ENCODE measurements around the gene APCDD1L.

The APCDD1L gene

GRCh38 chr20:58504566-58504965, 10.6 kb downstream of the APCDD1L start:
- no peaks in the 10 kb centered on the region for H3K4me1 ChIP-seq (ENCODE audit: control insufficient read depth, insufficient read depth, low read length)
- H3K9ac ChIP-seq (ENCODE audit: low read length) = no peak overlapping the region
- H3K27me3 ChIP-seq (ENCODE audit: control insufficient read depth, insufficient read depth, low read length) = no peaks in the 10 kb centered on the region
- H3K36me3 ChIP-seq (ENCODE audit: control insufficient read depth, insufficient read depth, low read length) = no peaks in the 10 kb centered on the region
- no peak overlapping the region for H3K4me3 ChIP-seq (ENCODE audit: low read length)
- no peak overlapping the region for H3K27ac ChIP-seq (ENCODE audit: low read depth, low read length)

- H3K36me3 ChIP-seq (ENCODE audit: control insufficient read depth, insufficient read depth, low read length) = no peaks in the 10 kb centered on the region
- no peak overlapping the region for H3K27ac ChIP-seq (ENCODE audit: low read depth, low read length)
- H3K4me1 ChIP-seq (ENCODE audit: control insufficient read depth, insufficient read depth, low read length) = no peaks in the 10 kb centered on the region
- H3K9ac ChIP-seq (ENCODE audit: low read length) = no peak overlapping the region
- no peak overlapping the region for H3K4me3 ChIP-seq (ENCODE audit: low read length)
- no peaks in the 10 kb centered on the region for H3K27me3 ChIP-seq (ENCODE audit: control insufficient read depth, insufficient read depth, low read length)
These were observed 11.5 kb downstream of the APCDD1L start for GRCh38 chr20:58503668-58504067.

GRCh38 chr20:58500256-58500655, 14.9 kb downstream of the APCDD1L start:
- no peak overlapping the region for H3K27ac ChIP-seq (ENCODE audit: low read depth, low read length)

GRCh38 chr20:58498470-58499068, 16.6 kb downstream of the APCDD1L start:
- Histone ChIP-seq H3K27me3 (ENCODE audit: control insufficient read depth, insufficient read depth, low read length) (no peaks in the 10 kb centered on the region), H3K27ac (ENCODE audit: low read depth, low read length) (no peak overlapping the region), H3K4me3 (ENCODE audit: low read length) (no peak overlapping the region), H3K9ac (ENCODE audit: low read length) (no peak overlapping the region), H3K36me3 (ENCODE audit: control insufficient read depth, insufficient read depth, low read length) (no peaks in the 10 kb centered on the region), H3K4me1 (ENCODE audit: control insufficient read depth, insufficient read depth, low read length) (no peaks in the 10 kb centered on the region)

More at GRCh38 chr20:58500256-58500655, 14.9 kb downstream of the APCDD1L start:
- Histone ChIP-seq H3K27me3 (ENCODE audit: control insufficient read depth, insufficient read depth, low read length) (no peaks in the 10 kb centered on the region), H3K4me1 (ENCODE audit: control insufficient read depth, insufficient read depth, low read length) (no peaks in the 10 kb centered on the region), H3K36me3 (ENCODE audit: control insufficient read depth, insufficient read depth, low read length) (no peaks in the 10 kb centered on the region), H3K4me3 (ENCODE audit: low read length) (no peak overlapping the region), H3K9ac (ENCODE audit: low read length) (no peak overlapping the region)

- no peaks in the 10 kb centered on the region for H3K27me3 ChIP-seq (ENCODE audit: control insufficient read depth, insufficient read depth, low read length)
- no peaks in the 10 kb centered on the region for H3K36me3 ChIP-seq (ENCODE audit: control insufficient read depth, insufficient read depth, low read length)
- H3K4me1 ChIP-seq (ENCODE audit: control insufficient read depth, insufficient read depth, low read length) = no peaks in the 10 kb centered on the region
- no peak overlapping the region for H3K27ac ChIP-seq (ENCODE audit: low read depth, low read length)
- no peak overlapping the region for H3K9ac ChIP-seq (ENCODE audit: low read length)
- no peak overlapping the region for H3K4me3 ChIP-seq (ENCODE audit: low read length)
These were observed 17.3 kb downstream of the APCDD1L start for GRCh38 chr20:58497724-58498469.

DNA sequence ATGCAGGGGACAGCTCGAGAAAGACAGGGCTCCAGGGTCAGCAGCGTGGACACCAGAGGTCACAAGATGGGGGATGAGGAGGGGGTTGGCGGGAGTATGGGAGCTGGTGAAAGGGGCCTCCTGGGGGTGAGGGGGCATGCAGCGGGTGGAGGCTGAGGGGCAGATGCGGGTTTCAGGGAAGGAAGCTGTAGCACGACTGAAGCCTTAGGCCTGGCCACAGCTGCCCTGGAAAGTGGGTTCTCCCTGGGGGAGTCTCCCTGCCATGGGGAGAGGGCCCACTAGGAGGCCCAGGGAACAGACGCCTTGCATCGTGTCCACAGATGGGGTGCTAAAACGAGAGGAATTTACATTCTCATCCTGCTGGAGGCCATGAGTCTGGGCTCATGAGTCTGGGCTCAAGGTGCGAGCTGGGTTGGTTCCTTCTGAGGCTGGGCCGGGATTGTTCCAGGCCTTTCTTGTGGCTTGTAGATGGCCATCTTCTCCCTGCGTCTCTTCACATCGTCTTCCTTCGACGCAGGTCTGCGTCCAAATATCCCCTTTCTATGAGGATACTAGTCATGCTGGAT, 18.0 kb downstream of the APCDD1L start:
- no peak overlapping the region for H3K27ac ChIP-seq (ENCODE audit: low read depth, low read length)
- H3K27me3 ChIP-seq (ENCODE audit: control insufficient read depth, insufficient read depth, low read length) = no peaks in the 10 kb centered on the region
- no peak overlapping the region for H3K4me3 ChIP-seq (ENCODE audit: low read length)
- H3K4me1 ChIP-seq (ENCODE audit: control insufficient read depth, insufficient read depth, low read length) = no peaks in the 10 kb centered on the region
- H3K9ac ChIP-seq (ENCODE audit: low read length) = no peak overlapping the region
- H3K36me3 ChIP-seq (ENCODE audit: control insufficient read depth, insufficient read depth, low read length) = no peaks in the 10 kb centered on the region

DNA sequence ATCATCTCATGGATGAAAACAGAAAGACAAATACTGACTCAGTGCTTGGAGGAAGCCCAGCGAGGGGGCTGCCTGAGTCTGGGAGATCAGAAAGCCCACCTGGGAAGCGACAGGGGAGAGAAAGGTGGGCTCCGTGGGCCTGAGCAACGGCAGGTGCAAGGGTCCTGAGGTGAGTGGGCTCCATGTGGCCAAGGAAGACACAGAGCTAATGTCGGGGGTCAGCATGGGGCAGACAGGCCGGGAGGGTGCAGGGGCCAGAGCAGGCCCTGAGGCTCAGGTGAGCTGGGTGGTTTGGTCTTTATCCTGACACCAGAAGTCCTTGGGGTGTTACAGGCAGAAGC, 18.8 kb downstream of the APCDD1L start:
- no peaks in the 10 kb centered on the region for H3K4me1 ChIP-seq (ENCODE audit: control insufficient read depth, insufficient read depth, low read length)
- no peak overlapping the region for H3K4me3 ChIP-seq (ENCODE audit: low read length)
- no peaks in the 10 kb centered on the region for H3K27me3 ChIP-seq (ENCODE audit: control insufficient read depth, insufficient read depth, low read length)
- H3K27ac ChIP-seq (ENCODE audit: low read depth, low read length) = no peak overlapping the region
- no peaks in the 10 kb centered on the region for H3K36me3 ChIP-seq (ENCODE audit: control insufficient read depth, insufficient read depth, low read length)
- no peak overlapping the region for H3K9ac ChIP-seq (ENCODE audit: low read length)

- H3K27ac ChIP-seq (ENCODE audit: low read depth, low read length) = no peak overlapping the region
- H3K4me3 ChIP-seq (ENCODE audit: low read length) = no peak overlapping the region
- no peaks in the 10 kb centered on the region for H3K36me3 ChIP-seq (ENCODE audit: control insufficient read depth, insufficient read depth, low read length)
- H3K4me1 ChIP-seq (ENCODE audit: control insufficient read depth, insufficient read depth, low read length) = no peaks in the 10 kb centered on the region
- H3K9ac ChIP-seq (ENCODE audit: low read length) = no peak overlapping the region
- H3K27me3 ChIP-seq (ENCODE audit: control insufficient read depth, insufficient read depth, low read length) = no peaks in the 10 kb centered on the region
These were observed 19.4 kb downstream of the APCDD1L start for GRCh38 chr20:58495623-58496428.

- H3K27me3 ChIP-seq (ENCODE audit: control insufficient read depth, insufficient read depth, low read length) = no peaks in the 10 kb centered on the region
- H3K4me1 ChIP-seq (ENCODE audit: control insufficient read depth, insufficient read depth, low read length) = no peaks in the 10 kb centered on the region
- no peak overlapping the region for H3K4me3 ChIP-seq (ENCODE audit: low read length)
- no peak overlapping the region for H3K9ac ChIP-seq (ENCODE audit: low read length)
- no peak overlapping the region for H3K27ac ChIP-seq (ENCODE audit: low read depth, low read length)
- no peaks in the 10 kb centered on the region for H3K36me3 ChIP-seq (ENCODE audit: control insufficient read depth, insufficient read depth, low read length)
These were observed 20.1 kb downstream of the APCDD1L start for GRCh38 chr20:58494923-58495622.

DNA sequence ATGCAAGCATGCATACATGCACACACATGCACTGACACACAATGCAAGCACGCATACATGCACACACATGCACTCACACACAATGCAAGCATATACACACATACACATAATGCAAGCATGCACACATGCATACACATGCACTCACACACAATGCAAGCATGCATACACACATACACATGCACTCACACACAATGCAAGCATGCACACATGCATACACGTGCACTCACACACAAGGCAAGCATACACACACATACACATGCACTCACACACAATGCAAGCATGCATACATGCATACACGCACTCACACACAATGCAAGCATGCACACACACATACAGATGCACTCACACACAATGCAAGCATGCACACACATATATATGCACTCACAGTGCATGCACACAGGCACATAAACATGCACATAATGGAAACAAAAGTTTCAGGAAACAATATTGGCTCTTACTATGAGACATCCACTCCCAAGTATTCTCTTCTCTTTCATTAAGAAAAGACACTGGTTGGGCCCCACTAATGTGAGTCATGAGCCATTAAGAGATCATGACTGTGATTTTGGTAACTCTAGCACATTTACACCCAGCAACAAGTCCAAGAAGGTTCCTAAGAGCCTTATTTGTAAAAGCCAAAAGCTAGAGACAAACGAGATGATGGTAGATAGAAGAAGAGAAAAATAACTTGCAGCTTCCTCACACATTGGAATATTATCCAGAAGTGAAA, 22.2 kb downstream of the APCDD1L start:
- Histone ChIP-seq H3K27ac (ENCODE audit: low read depth, low read length) (no peak overlapping the region), H3K9ac (ENCODE audit: low read length) (no peak overlapping the region), H3K27me3 (ENCODE audit: control insufficient read depth, insufficient read depth, low read length) (no peaks in the 10 kb centered on the region), H3K36me3 (ENCODE audit: control insufficient read depth, insufficient read depth, low read length) (no peaks in the 10 kb centered on the region), H3K4me3 (ENCODE audit: low read length) (no peak overlapping the region), H3K4me1 (ENCODE audit: control insufficient read depth, insufficient read depth, low read length) (no peaks in the 10 kb centered on the region)

GRCh38 chr20:58492074-58492718, 23.0 kb downstream of the APCDD1L start:
- Histone ChIP-seq H3K4me1 (ENCODE audit: control insufficient read depth, insufficient read depth, low read length) (no peaks in the 10 kb centered on the region), H3K27me3 (ENCODE audit: control insufficient read depth, insufficient read depth, low read length) (no peaks in the 10 kb centered on the region), H3K27ac (ENCODE audit: low read depth, low read length) (no peak overlapping the region), H3K9ac (ENCODE audit: low read length) (no peak overlapping the region), H3K4me3 (ENCODE audit: low read length) (no peak overlapping the region), H3K36me3 (ENCODE audit: control insufficient read depth, insufficient read depth, low read length) (no peaks in the 10 kb centered on the region)
